Measurements from ENCODE around the gene RABGAP1L.
"Not testable (repeated sequence)": the region's sequence is repeated elsewhere in the genome, so short reads cannot be mapped to it uniquely, and the experiment has no call there.

The RABGAP1L gene

DNA sequence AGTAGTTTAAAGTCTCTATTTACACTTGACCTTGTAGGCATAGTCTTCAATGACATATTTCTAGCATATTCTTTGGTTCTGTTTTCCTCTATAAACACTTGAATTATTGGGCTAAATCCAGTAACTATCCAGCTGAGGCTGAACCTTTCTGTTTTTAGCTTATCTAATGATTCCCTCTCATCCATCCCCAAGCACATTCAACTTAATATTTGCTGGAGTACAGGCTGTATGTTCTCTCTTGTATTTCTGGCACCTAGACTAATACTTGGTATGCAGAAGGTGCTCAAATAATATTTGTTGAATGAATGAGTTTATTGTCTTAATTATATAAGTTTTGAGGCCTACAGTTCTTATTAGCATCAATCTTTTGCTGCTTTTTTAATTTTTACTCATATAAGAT lies 88.7 kb downstream of the RABGAP1L start:
- peaks cover 5 to 21% of the 10 kb centered on the region in 2 experiments for H3K36me3 ChIP-seq (ENCODE audit: control insufficient read depth in 2 of 2, insufficient read depth in 1 of 2, low read length in 2 of 2)
- no peak overlapping the region for H3K4me3 ChIP-seq (ENCODE audit: low read depth, low read length)
- no peak for TF ChIP-seq ZNF202 (tag by site-specific recombination; IDR thresholded peaks at IDR 0.05; ENCODE audit: borderline replicate concordance)
- TF ChIP-seq, protein P1, sequence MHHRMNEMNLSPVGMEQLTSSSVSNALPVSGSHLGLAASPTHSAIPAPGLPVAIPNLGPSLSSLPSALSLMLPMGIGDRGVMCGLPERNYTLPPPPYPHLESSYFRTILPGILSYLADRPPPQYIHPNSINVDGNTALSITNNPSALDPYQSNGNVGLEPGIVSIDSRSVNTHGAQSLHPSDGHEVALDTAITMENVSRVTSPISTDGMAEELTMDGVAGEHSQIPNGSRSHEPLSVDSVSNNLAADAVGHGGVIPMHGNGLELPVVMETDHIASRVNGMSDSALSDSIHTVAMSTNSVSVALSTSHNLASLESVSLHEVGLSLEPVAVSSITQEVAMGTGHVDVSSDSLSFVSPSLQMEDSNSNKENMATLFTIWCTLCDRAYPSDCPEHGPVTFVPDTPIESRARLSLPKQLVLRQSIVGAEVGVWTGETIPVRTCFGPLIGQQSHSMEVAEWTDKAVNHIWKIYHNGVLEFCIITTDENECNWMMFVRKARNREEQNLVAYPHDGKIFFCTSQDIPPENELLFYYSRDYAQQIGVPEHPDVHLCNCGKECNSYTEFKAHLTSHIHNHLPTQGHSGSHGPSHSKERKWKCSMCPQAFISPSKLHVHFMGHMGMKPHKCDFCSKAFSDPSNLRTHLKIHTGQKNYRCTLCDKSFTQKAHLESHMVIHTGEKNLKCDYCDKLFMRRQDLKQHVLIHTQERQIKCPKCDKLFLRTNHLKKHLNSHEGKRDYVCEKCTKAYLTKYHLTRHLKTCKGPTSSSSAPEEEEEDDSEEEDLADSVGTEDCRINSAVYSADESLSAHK (tag by site-specific recombination; IDR thresholded peaks at IDR 0.05), result no peak
- TF ChIP-seq, protein P2, sequence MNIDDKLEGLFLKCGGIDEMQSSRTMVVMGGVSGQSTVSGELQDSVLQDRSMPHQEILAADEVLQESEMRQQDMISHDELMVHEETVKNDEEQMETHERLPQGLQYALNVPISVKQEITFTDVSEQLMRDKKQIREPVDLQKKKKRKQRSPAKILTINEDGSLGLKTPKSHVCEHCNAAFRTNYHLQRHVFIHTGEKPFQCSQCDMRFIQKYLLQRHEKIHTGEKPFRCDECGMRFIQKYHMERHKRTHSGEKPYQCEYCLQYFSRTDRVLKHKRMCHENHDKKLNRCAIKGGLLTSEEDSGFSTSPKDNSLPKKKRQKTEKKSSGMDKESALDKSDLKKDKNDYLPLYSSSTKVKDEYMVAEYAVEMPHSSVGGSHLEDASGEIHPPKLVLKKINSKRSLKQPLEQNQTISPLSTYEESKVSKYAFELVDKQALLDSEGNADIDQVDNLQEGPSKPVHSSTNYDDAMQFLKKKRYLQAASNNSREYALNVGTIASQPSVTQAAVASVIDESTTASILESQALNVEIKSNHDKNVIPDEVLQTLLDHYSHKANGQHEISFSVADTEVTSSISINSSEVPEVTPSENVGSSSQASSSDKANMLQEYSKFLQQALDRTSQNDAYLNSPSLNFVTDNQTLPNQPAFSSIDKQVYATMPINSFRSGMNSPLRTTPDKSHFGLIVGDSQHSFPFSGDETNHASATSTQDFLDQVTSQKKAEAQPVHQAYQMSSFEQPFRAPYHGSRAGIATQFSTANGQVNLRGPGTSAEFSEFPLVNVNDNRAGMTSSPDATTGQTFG (tag by site-specific recombination; IDR thresholded peaks at IDR 0.05; ENCODE audit: borderline replicate concordance), result no peak
- TF ChIP-seq, protein P3, sequence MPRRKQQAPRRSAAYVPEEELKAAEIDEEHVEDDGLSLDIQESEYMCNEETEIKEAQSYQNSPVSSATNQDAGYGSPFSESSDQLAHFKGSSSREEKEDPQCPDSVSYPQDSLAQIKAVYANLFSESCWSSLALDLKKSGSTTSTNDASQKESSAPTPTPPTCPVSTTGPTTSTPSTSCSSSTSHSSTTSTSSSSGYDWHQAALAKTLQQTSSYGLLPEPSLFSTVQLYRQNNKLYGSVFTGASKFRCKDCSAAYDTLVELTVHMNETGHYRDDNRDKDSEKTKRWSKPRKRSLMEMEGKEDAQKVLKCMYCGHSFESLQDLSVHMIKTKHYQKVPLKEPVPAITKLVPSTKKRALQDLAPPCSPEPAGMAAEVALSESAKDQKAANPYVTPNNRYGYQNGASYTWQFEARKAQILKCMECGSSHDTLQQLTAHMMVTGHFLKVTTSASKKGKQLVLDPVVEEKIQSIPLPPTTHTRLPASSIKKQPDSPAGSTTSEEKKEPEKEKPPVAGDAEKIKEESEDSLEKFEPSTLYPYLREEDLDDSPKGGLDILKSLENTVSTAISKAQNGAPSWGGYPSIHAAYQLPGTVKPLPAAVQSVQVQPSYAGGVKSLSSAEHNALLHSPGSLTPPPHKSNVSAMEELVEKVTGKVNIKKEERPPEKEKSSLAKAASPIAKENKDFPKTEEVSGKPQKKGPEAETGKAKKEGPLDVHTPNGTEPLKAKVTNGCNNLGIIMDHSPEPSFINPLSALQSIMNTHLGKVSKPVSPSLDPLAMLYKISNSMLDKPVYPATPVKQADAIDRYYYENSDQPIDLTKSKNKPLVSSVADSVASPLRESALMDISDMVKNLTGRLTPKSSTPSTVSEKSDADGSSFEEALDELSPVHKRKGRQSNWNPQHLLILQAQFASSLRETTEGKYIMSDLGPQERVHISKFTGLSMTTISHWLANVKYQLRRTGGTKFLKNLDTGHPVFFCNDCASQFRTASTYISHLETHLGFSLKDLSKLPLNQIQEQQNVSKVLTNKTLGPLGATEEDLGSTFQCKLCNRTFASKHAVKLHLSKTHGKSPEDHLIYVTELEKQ (tag by site-specific recombination; IDR thresholded peaks at IDR 0.05; ENCODE audit: borderline replicate concordance), result no peak
- TF ChIP-seq ZNF140 (tag by site-specific recombination; IDR thresholded peaks at IDR 0.05), result no peak
- TF ChIP-seq ZNF132 (tag by site-specific recombination; IDR thresholded peaks at IDR 0.05; ENCODE audit: borderline replicate concordance), result no peak
- TF ChIP-seq, protein P4, sequence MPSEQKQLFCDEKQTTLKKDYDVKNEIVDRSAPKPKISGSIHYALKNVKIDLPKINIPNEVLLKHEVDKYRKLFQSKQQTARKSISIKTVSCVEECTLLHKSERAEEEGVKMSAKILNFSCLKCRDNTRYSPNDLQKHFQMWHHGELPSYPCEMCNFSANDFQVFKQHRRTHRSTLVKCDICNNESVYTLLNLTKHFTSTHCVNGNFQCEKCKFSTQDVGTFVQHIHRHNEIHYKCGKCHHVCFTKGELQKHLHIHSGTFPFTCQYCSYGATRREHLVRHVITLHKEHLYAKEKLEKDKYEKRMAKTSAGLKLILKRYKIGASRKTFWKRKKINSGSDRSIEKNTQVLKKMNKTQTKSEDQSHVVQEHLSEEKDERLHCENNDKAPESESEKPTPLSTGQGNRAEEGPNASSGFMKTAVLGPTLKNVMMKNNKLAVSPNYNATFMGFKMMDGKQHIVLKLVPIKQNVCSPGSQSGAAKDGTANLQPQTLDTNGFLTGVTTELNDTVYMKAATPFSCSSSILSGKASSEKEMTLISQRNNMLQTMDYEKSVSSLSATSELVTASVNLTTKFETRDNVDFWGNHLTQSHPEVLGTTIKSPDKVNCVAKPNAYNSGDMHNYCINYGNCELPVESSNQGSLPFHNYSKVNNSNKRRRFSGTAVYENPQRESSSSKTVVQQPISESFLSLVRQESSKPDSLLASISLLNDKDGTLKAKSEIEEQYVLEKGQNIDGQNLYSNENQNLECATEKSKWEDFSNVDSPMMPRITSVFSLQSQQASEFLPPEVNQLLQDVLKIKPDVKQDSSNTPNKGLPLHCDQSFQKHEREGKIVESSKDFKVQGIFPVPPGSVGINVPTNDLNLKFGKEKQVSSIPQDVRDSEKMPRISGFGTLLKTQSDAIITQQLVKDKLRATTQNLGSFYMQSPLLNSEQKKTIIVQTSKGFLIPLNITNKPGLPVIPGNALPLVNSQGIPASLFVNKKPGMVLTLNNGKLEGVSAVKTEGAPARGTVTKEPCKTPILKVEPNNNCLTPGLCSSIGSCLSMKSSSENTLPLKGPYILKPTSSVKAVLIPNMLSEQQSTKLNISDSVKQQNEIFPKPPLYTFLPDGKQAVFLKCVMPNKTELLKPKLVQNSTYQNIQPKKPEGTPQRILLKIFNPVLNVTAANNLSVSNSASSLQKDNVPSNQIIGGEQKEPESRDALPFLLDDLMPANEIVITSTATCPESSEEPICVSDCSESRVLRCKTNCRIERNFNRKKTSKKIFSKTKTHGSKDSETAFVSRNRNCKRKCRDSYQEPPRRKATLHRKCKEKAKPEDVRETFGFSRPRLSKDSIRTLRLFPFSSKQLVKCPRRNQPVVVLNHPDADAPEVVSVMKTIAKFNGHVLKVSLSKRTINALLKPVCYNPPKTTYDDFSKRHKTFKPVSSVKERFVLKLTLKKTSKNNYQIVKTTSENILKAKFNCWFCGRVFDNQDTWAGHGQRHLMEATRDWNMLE (tag by site-specific recombination; conservative IDR thresholded peaks at IDR 0.05; ENCODE audit: low read depth), result no peak
- TF ChIP-seq ZNF266 (tag by site-specific recombination; IDR thresholded peaks at IDR 0.05; ENCODE audit: low read depth), result no peak
- no peak for TF ChIP-seq SP7 (tag by site-specific recombination; IDR thresholded peaks at IDR 0.05)
- TF ChIP-seq ZNF561 (tag by site-specific recombination; IDR thresholded peaks at IDR 0.05; ENCODE audit: borderline replicate concordance), result no peak
- no peak for TF ChIP-seq ZNF549 (tag by site-specific recombination; IDR thresholded peaks at IDR 0.05)
- no peak for TF ChIP-seq EGR2 (tag by site-specific recombination; IDR thresholded peaks at IDR 0.05; ENCODE audit: low read depth)
- TF ChIP-seq, protein P5, sequence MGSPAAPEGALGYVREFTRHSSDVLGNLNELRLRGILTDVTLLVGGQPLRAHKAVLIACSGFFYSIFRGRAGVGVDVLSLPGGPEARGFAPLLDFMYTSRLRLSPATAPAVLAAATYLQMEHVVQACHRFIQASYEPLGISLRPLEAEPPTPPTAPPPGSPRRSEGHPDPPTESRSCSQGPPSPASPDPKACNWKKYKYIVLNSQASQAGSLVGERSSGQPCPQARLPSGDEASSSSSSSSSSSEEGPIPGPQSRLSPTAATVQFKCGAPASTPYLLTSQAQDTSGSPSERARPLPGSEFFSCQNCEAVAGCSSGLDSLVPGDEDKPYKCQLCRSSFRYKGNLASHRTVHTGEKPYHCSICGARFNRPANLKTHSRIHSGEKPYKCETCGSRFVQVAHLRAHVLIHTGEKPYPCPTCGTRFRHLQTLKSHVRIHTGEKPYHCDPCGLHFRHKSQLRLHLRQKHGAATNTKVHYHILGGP (tag by site-specific recombination; IDR thresholded peaks at IDR 0.05), result no peak
- no peak for TF ChIP-seq ZNF501 (tag by site-specific recombination; IDR thresholded peaks at IDR 0.05)
- no peak for TF ChIP-seq TRIM28 (IDR thresholded peaks at IDR 0.05; ENCODE audit: borderline replicate concordance, low read length)
- TF ChIP-seq MEIS1 (CRISPR knock-in tag; IDR thresholded peaks at IDR 0.05; ENCODE audit: borderline replicate concordance), result no peak
- H3K4me1 ChIP-seq (ENCODE audit: control insufficient read depth, insufficient read depth, low read length), result no peaks in the 10 kb centered on the region
- ChIA-PET POLR2A (no interaction called here), CTCF (no interaction called here)
- H3K9me3 ChIP-seq (ENCODE audit: control insufficient read depth, insufficient read depth, low read depth, low read length), result no peaks in the 10 kb centered on the region
- no peak overlapping the region for H3K27ac ChIP-seq (ENCODE audit: extremely low read depth, low read depth, low read length)

DNA sequence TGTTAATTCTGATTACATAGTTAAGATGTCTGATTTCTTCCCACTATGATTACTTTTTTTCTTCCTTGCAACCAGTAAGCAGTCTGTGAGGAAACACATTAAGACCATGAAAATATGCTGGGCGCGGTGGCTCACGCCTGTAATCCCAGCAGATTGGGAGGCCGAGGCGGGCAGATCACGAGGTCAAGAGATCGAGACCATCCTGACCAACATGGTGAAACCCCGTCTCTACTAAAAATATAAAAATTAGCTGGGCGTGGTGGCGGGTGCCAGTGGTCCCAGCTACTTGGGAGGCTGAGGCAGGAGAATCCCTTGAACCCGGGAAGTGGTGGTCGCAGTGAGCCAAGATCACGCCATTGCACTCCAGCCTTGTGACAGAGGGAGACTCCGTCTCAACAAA lies 97.1 kb downstream of the RABGAP1L start:
- H3K27ac ChIP-seq (ENCODE audit: extremely low read depth, low read depth, low read length); H3K4me1 ChIP-seq (ENCODE audit: control insufficient read depth, insufficient read depth, low read length); H3K4me3 ChIP-seq (ENCODE audit: low read depth, low read length); POLR2A ChIA-PET; H3K36me3 ChIP-seq (ENCODE audit: control insufficient read depth in 2 of 2, insufficient read depth in 1 of 2, low read length in 2 of 2); H3K9me3 ChIP-seq (ENCODE audit: control insufficient read depth, insufficient read depth, low read depth, low read length): not testable (repeated sequence)
- CTCF ChIA-PET, result interaction anchor here (0.7 kb wide), 1 partner anchor 1511 kb away, joined by 3 read pairs; no protein-coding TSS in a partner anchor

Data from HEK293 (cell line).